ENCODE data around the gene NRL.
"Not testable (repeated sequence)": the region's sequence is repeated elsewhere in the genome, so short reads cannot be mapped to it uniquely, and the experiment has no call there.

Gene NRL

DNA sequence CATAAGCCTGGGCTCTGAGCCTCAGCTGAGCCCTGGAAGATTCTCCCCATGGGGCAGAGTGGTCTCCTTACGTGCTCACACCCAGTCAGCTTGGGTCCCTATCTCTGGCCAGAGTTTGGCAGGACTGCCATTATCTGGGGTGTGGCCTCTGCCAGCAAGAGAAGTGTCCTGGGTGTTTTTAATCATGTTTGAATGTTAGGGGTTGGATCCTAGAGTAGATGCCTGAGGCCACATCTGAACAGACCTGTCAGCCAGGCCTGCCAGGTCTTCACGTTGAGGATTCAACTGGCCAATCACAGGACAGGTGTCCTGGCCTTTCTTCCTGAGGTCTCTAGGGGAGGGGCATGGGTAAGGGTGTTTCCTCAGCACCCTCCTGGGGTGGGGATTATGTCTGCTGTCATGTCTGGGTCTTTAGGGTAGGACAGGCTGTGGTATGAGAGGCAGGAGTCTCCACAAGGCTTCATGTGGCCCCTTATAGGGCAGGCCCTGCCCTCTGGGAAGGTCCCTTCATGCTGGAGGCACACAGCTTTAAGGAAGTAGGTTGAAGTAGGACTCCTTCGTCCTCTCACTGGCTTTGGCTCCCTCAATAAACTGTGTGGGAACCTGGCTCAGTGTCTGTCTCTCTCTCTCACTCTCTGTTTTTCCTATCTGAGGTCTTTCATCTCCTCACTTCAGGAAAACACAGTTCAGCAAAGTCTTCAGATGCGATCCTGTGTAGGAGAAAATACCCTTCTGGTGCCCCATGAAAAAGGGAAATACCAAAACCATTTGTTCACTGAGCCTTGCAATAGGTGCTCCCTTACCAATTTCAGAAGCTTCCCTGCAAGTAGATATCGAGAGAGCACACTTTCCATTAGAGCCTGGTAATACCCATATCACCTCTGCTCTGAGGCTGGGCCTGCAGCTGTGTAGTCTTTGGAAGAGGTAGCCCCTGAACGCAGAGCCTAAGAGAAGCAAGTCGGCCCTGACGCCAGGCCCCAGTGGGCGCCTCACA is 9.0 kb upstream of the NRL start:
- DNase-seq: no peak

DNA sequence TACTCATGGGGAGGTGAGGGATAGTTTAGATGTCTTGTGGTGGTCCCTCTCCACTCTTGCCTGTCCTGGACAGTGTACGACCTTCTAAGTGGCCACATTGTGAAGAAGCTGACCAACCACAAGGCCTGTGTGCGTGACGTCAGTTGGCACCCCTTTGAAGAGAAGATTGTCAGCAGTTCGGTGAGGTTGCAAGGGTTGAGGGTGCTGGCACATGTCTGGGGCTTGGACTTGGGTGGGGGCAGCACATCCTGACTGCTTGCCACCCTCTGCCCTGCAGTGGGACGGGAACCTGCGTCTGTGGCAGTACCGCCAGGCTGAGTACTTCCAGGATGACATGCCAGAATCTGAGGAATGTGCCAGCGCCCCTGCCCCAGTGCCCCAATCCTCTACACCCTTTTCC is 8.1 kb upstream of the NRL start:
- DNase-seq: no peak

DNA sequence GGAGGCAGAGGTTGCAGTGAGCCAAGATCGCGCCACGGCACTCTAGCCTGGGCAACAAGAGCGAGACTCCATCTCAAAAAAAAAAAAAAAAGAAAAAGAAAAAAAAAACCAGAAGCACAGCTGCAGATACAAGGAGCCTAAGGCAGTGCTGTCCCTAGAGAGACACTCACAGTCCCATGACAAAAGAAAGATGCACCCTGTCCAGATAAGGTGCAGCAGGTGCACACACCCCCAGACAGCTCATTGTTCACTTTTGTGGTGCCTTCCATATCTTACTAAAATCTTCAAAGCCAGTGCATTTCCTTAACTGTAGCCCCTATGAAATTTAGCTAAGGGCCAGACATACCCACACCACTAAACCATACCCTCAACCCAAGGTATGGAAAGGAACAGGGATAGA is 7.7 kb upstream of the NRL start:
- no peak for DNase-seq

DNA sequence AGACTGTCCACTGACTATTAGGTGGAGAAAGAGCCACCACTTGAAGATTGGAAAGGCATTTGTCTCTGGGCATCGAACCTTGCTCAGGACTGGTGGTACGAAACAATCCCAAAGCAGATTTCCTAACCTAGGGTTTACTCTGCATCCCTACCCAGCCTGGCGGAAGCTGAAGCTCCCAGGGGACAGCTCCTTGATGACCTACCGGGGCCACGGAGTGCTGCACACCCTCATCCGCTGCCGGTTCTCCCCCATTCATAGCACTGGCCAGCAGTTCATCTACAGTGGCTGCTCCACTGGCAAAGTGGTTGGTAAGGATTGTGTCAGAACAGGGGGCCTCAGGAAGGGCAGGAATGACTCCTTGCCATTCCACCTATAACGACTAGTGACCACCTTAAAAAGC is 6.5 kb upstream of the NRL start:
- DNase-seq: no peak

- no peak for DNase-seq
These were observed 4.9 kb upstream of the NRL start for GRCh38 chr14:24119691-24120090.

DNA sequence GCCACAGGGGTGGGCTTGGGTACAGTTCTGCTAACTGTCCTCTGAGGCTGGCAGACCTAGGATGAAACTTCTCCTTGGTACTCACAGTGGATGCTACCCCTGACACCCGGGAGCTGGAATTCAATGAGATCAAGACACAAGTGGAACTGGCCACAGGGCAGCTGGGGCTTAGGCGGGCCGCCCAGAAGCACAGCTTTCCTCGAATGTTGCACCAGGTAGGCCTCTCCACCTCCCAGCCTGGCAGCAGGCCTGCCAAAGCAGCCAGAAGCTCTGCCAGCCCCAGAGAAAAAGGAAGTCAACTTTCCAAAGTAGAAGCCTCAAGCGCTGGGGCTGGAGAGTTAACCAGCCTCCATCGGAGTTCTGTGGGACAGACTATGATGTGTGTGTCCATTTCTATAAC is 2.4 kb upstream of the NRL start:
- no peak for DNase-seq

DNA sequence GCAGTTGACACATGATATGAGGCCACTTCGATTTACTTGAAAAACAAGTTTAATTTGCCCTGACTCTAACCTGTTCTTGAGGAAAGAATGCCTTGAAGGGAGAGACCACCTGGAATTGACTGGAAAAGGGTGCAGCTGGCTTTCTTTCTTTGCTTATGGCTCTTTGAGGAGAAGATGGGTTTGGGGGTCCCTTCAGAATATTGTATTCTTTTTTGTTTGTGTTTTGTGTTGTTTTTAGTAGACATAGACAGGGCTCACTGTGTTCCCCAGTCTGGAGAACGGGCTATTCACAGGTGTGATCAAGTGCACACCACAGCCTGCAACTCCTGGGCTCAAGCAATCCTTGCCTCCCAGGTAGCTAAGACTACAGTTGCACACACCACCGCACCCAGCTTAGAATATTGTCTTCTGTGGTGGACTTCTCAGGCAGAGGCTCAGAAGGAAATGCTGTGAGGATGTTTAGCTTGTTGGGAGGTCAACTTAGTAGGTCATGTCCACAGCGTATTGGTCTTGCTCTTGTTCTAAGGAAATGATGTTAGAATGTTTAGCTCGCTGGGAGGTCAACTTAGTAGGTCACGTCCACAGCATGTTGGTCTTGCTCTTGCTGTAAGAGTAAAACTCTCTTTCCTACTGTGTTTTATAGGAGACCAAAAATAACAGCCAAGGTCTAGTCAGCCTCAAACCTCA is 1.5 kb upstream of the NRL start:
- no peak for DNase-seq

GRCh38 chr14:24115422-24116127 is 826 bp upstream of the NRL start:
- DNase-seq: no peak

DNA sequence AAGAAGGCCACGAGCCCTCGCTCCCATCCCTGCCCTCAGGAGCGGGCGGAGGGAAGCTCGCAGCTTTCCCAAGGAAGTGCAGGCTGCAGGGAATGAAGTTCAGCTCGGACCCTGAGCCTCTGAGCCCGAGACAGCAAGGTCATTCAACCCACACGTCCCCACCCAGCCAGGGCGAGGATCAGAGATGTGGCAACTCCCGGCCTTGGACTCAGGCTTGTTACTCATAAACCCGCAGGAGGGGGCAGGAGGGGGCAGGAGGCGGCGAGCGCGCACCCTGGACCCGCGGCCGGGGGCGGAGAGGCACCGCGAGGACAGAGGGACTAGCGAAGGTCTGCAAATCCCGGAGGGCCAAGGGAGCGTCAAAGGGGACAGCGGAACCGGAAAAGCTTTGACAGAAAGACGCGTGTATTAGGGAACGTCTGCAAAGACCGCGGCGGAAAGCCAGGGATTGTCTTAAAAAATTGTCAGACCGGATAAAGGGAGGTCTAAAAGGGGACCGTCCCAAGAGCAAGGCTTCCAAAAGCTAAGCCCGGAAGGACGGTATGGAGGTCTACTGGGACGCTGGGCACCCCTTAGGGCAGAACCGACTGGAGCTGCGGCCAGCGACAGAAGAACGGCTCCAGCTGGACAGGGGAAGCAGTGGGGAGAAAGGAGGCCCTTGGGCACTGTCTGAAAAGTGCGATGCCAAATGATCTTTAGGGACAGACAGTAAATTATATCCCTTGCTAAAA is 783 bp downstream of the NRL start:
- peak; percentile 95 for DNase-seq

- no peak for DNase-seq
These were observed 1.4 kb downstream of the NRL start for GRCh38 chr14:24113379-24113800.

DNA sequence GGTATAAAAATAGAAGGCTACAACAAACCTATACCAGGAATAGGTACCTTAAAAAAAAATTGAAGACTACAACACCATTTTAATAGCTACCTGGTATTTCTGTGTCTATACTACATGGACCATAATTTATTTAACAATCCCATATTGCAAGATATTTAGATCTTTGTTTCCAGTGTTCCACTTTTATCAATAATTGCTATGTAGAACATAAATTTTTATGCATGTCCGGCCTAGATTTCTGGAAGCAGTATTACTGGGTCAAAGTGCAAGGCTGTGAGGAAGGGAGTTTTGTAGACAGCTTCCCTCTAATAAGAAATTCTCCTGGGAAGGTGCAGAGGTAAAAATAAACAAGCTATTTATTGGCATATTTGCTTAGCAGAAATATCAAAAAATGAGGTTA is 4.2 kb downstream of the NRL start:
- DNase-seq: no peak

GRCh38 chr14:24110060-24110459 is 4.7 kb downstream of the NRL start:
- no peak for DNase-seq

DNA sequence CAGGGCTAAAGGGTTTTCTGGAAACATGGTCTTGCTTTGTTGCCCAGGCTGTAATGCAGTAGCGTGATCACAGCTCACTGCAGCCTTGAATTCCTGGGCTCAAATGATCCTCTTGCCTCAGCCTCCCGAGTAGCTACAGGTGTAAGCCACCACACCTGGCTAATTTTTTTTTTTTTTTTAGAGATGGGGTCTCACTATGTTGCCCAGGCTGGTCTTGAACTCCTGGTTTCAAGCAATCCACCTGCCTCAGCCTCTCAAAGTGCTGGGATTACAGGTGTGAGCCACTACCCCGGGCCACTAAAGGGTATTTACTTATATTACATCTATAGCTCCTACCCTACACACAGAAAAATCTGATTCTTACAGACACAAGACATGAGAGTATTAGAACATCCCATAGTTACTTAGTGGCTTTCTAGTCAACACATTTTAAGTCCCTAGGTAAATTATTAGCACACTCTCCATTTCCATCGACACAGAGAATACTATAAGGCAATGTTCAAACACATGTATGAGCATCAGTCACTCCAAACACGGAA is 6.3 kb downstream of the NRL start:
- DNase-seq: no peak

DNA sequence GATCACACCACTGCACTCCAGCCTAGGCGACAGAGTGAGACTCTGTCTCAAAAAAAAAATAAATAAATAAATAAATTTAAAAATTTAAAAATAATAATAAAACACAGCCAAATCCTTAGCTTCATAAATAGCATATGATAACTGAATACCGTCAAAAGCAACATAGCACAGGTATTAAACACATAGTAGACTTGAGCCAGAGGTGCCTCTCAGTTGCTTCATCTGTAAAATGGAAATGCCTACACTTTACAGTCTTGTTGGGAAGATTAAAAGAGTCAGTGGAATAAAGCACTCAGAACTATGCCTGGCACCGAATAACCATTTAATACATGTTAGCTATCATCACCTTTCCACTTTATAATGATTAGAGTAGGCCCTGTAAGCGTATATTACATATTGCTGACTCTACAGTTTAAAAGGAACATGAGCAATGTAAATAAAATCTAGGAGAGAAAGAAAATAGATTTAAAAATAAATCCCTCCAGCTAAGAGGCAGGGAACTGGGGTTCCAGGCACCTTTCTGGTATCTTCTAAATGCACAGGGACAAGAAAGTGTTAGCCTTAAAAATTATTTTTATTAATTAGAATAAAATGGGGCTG is 8.0 kb downstream of the NRL start:
- DNase-seq: no peak

DNA sequence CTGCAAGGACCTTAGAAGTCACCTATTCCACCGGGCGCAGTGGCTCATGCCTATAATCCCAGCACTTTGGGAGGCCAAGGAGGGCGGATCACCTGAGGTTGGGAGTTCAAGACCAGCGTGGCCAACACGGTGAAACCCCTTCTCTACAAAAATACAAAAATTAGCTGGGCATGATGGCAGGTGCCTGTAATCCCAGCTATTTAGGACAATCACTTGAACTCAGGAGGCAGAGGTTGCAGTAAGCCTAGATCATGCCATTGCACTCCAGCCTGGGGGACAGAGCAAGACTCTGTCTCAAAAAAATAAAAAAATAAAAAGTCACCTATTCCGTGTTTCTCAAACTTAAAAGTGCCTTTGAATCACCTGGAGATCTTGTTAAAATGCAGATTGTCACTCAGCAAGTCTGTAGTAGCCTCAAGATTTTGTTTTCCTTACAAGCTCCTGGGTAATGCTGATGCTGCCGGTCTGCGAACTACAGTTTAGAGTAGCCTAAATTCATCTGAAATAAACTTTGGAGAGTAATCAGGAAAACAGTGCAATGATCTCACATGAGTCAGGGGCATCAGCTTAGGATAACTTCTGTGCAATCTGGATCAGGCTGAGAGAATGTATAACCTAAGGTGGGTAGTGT is 9.0 kb downstream of the NRL start:
- DNase-seq: not testable (repeated sequence)

DNA sequence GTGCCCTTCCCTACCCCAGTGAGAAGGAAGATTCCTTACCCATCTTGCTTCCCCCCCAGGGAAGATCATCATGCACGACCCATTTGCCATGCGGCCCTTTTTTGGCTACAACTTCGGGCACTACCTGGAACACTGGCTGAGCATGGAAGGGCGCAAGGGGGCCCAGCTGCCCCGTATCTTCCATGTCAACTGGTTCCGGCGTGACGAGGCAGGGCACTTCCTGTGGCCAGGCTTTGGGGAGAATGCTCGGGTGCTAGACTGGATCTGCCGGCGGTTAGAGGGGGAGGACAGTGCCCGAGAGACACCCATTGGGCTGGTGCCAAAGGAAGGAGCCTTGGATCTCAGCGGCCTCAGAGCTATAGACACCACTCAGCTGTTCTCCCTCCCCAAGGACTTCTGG is 11.3 kb downstream of the NRL start:
- DNase-seq: no peak

DNA sequence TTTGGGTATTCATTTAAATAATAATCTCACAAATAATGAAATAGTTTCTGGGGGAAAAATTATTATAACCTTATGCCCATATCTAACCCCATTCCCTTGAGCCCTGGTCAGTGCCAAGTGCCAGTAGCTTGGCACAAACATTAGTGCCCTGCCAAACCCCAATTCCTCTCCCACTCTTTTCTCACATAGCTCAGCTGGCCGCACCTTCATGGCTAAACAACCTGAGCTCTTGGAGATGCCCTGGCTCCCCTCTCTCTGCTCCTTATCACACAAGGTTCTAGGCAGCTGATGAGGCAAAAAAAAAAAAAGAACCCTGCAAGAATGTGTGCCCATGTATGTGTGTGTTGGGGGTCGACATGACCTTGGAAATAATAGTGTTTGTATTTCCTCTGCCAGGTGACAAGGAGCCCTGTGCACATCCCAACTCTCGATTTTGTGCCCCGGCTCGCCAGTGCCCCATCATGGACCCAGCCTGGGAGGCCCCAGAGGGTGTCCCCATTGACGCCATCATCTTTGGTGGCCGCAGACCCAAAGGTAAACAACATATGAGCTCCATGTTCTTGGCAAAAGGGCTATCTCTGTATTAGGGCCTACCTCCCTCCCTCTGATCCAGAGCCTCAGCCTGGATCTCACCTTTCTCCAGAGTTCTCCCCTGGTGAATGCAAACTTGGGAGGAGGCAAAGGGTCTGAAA is 12.2 kb downstream of the NRL start:
- no peak for DNase-seq

DNA sequence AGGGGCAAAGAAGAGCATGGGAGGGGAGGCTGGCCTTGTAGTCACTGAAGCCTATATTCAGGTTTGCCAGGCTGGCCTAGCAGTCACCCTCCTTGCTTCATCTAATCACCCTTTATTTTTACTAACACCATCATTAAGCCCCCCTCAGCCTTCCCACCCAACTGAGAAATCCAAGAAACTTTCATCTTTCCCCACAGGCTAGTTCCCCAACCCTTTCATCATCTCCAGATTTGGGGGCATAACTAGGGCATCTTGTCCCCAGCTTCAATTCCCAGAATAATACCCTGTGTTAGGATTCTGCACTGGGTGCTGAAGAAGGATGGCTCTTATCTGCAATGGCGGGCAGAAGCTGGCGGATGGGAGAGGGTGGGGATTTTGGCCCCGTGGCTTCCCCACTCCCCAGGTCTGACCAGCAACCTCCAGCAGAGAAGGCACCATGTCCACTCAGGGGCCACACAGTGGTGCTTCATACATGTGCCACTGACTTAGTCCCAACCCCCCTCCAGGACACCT is 13.7 kb downstream of the NRL start:
- no peak for DNase-seq

- no peak for DNase-seq
These were observed 14.4 kb downstream of the NRL start for GRCh38 chr14:24100197-24100981.

All from retina (tissue), 1 donor.